Stimulated activated CD4-positive, alpha-beta T cell treated with anti-CD3 and anti-CD28 coated beads, TNF-alpha, amount 100 ng/mL, for 48 hours (primary cell): Measurements from ENCODE around the gene F2RL3.

ENCODE experiments used
- DNase-seq, 3 donors: peaks; one replicate each; pipeline ENCODE4 v3.0.0-alpha.2; 2020; ENCODE audit warnings: low read depth in 3 of 3

F2RL3 gene

DNA sequence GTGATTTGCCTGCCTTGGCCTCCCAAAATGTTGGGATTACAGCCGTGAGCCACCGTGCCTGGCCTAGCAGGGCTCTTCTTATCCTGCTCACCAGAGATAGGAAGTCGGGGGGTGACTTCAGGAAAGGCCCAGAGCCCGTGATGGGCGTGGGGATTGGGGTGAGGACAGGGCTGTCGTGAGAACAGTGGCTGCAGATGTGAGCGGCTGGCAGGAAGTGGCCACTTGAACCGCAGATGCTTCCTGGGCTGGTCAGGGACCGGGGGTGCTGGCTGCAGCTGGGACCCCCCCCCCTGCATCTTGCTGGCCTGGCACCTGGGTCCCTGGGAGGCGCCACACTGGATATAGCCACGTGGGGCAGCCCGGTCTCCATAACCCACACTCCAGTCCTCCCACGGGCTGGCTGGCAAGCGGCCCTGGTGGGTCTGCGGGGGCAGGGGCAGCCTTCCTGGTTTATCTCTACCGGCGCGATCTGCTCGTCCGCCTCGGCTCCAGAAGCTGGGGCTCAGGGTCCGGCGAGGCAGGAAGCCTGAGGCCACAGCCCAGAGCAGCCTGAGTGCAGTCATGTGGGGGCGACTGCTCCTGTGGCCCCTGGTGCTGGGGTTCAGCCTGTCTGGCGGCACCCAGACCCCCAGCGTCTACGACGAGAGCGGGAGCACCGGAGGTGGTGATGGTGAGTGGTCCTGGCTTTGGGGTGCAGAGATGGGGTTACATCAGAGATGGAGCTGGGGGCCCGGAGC lies at the start of gene F2RL3:
TSS of gene F2RL3 (plus strand) at position 371 of the 737 bp plus-strand sequence. CDS start at position 562, 191 bp downstream.
- no peak for DNase-seq

DNA sequence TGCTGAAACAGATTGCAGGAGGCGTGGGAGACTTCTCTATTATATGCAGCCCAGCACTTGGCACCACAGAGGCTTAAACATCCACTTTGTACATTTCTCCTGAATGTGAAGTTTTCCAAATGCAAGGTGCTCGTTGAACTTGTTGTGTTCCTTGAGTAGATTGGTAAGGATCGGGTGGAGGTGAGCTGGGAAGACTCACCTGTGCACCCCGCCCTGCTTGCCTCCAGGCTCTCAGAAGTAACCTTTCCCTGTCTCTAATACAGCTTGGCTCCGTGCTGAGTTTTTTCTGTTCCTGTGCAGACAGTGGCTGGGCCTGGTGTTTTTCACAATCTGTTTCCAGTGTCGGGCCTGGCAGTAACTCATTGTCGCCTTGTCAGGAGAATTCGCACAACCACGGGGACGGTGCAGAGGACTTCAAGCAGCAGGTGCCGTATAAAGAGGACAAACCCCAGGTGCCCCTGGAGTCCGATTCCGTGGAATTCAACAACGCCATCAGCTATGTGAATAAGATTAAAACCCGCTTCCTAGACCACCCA lies 47.3 kb upstream of the F2RL3 start:
- DNase-seq = no peak

DNA sequence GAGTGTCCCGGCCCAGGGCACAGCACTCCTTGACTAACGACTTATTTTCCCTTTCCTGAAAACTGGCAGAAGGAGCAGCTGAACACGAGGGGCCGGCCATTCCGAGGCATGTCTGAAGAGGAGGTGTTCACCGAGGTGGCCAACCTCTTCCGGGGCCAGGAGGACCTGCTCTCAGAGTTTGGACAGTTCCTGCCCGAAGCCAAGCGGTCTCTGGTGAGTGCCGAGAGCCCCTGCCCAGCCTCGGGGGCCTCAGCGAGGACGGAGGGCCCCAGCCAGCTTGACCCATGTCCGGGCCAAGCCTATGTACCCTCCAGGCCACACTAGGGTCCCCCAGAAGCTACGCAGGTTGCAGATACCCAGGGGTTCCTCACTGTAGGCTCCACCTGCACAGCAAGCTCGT lies 41.9 kb upstream of the F2RL3 start:
- no peak for DNase-seq

DNA sequence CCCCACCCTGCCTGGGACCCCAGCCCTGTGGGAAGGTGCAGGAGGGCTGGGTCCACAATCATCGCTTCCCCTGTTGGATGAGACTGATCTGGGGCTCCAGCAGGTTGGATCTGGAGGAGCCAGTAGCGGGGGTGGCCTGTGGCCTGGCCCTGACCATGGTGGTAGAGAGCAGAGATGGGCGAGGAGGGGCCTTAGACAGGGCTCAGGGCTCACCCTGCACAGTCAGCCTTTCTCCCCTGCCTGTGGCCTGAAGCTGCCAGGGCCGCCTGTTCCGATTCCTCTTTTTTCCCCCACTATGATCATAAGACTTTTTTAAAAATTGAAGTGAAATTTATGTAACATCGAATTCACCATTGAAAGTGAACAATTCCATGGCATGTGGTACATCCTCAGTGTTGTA lies 41.4 kb upstream of the F2RL3 start:
- no peak for DNase-seq

DNA sequence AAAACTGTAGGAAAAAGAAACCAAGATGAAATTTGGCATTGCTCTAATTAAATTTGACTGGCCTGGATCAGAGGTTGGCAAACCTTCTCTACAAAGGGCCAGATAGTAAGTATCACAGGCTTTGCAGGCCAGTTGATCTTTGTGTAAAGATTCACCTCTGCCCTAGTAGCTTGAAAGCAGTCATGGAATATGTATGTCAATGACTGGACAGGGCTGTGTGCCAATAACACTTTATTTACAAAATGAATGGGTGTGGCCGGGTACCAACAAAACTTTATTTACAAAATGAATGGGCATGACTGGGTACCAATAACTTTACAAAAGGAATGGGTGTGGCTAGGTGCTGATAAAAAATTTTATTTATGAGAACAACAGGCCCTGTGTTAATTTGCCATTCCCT lies 39.6 kb upstream of the F2RL3 start:
- no peak for DNase-seq

DNA sequence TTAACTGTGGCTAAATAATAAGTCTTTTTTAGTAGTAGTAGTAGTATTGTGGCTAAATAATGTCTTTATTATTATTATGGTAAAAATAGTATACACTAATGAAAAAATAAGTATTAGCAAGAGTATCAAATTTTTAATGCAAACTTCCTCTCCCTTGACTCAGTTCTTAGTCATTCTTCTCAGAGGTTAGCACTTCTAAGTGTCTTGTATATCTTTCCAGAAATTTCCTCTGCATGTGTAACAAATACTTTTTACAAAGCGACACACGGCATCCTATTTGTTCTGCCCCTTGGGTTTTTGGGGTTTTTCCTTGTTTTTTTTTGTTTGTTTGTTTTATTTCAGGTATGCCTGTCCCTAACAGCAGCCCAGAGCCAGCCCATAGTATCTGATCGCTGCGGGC lies 38.7 kb upstream of the F2RL3 start:
- no peak for DNase-seq

DNA sequence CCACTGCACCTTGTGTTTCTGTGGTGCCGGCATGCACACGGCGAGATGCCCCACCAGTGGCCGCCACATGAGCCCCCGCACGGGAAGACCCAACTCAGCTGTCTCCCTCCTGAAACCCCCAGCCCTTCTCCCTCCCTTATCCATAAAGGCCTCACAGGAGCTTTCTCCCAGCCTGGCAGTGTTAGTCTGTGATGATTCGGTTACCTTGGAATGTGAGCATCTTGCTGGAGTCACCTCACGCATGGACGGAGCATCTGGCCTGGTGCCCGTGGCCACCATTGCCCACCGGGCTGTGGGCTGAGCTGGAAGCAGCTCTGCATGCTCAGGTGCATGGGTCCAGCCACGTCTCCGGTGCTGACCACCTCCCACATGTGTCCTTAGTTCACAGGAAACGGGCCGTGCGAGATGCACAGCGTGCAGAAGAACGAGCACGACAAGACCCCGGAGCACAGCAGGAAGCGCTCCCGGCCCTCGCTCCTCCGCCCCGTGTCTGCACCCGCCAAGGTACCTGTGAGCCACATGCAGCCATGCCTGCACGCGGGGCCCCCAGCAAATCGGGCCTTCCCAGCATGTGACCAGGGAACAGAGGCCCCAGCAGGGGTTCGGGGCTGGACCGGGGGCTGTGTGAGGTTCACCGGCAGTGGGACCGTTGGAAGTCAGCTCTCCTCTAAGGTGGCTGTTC lies 37.6 kb upstream of the F2RL3 start:
- DNase-seq = no peak

DNA sequence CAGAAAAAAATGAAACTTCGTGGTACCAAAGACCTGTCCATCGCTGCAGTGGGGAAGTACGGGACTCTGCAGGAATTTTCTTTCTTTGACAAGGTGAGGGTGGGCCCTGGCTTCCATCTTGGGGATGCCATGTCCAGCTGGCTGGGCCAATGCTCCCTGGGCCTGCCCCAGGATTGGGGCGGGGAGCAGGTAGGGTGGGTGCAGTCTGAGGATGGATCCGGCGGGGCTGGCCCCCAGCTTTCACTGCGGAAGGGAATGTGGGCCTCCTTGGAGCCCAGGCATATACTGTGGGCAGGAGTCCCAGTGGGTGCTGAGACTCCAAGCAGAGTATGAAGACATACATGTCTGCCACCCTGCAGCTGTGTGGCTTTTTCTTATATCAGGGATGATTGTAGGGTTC lies 35.7 kb upstream of the F2RL3 start:
- no peak for DNase-seq

DNA sequence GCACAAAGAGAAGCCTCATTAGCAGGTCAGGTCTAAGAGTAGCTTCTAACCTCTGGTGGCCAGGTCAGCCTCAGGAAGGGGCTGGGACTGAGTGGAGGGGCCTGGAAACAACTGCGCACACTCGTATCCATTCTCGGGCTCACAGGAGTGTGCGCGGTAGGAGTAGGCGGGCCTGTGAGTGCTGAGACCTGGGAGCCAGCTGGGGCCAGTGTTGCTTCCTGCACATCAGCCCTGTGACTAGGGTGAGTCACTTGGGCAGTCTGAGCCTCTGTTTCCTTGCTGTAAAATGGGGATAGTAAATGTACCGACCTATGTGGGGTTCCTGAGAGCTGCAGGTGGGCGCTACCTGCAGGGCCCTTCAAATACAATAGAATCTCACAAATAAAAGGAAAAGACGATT lies 32.7 kb upstream of the F2RL3 start:
- no peak for DNase-seq

DNA sequence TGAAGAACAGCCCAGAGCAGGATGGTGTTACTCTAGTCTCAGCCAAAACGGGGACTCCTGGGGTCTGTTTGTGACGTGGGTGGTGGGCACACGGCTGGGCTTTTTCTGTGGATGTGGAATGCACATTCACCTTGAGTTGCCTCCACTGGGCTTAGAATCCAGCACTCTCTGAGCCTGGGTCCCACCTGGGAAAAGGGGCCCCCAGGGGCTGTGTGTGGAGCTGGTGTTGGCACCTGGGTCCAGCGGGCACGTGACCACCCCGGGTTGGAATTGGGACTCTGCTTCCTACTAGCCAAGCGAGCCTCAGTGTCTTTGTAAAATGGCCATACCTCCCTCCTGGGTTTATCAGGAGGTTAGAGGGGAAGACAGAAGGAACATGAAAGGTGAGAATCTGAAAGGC lies 29.2 kb upstream of the F2RL3 start:
- no peak for DNase-seq

DNA sequence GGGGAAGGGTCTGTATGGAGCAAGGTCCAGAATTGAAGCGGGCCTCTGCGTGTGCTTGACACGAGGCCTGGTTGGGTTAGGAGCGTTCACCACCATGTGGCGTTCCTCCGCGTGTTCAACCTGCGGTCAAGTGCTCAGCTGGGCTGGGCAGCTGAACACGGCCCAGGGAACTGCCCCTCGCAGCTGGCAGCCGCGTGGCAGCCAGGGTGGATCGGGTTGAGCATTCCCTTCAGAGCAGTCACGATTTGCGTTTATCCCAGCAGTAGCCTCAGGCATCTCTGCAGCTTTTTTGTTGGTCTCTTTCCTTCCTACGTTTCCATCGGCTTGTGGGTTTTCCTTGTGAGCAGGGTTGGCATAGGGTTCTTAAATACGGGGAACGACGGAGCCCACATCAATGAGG lies 28.7 kb upstream of the F2RL3 start:
- DNase-seq = no peak

DNA sequence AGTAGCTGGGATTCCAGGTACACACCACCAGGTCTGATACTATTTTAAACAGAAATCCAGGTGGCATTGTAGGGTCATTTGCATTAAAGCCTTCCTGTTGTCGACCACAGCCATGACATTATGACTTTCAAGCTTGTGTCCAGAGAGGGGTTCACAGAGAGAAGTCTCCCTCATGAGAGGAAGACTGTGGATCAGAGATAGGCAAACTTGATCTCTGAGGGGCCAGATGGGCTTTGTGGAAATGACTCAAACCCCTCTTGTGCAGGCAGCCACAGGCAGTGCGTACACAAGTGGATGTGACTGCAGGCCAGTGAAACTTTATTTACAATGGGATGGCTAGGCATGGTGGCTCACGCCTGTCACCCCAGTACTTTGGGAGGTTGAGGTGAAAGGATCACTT lies 27.8 kb upstream of the F2RL3 start:
- DNase-seq = no peak

DNA sequence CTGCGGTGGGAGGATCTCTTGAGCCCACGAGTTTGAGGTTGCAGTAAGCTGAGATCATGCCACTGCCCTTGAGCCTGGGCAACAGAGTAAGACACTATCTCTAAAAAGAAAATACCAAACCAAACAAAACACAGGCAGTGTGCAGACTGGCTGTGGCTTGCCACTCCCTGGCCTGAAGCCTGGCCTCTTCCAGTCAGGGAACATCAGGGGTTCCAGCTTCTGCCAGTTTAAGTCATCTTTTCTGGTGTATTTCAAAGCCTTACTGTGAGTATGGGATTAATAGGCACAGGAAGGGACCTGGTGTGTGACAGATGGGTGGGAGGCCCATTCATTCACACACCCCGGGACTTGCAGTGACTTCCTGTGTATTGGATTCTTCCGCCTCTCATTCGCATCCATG lies 27.0 kb upstream of the F2RL3 start:
- no peak for DNase-seq

DNA sequence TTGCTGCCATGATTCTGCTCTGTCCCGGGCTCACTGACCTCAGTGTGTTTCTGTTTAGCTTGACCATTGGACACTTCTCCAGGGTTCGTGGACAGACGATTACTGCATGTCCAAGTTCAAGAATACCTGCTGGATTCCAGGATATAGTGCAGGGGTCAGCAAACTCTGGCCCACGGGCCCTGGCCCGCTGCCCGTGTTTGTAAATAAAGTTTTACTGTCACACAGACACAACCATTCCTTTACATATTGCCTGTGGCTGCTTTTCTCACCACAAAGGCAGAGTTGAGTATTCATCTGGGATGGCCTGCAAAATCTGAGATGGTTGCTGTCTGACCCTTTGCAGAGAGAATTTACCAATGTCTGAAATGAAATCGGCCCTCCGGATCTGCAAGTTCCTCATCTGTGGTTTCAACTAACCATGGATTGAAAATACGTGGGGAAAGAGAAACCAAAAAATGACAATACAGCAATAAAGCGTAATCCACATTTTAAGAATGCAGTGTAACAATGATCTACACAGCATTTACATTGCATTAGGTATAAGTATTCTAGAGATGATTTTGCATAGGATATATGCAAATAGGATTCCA lies 25.9 kb upstream of the F2RL3 start:
- DNase-seq = no peak

DNA sequence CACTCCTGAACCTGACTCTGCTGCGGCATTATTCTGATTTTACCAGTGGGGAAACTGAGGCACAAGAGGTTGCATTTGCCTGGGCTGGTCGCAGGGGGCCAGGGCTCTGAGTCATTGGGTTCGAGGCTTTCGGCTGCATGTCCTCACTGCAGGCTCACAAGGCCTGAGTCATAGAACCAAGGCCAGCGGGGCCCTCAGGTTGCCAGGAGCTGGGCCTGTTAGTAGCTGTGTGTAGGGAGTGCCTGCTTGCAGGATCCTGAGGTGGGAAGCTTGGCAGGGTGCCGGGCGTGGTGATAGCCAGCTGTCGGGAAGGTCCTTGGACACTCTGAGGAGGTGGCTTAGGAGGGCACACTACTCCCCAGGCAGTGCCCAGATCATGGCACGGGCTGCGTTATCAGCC lies 21.6 kb upstream of the F2RL3 start:
- no peak for DNase-seq

DNA sequence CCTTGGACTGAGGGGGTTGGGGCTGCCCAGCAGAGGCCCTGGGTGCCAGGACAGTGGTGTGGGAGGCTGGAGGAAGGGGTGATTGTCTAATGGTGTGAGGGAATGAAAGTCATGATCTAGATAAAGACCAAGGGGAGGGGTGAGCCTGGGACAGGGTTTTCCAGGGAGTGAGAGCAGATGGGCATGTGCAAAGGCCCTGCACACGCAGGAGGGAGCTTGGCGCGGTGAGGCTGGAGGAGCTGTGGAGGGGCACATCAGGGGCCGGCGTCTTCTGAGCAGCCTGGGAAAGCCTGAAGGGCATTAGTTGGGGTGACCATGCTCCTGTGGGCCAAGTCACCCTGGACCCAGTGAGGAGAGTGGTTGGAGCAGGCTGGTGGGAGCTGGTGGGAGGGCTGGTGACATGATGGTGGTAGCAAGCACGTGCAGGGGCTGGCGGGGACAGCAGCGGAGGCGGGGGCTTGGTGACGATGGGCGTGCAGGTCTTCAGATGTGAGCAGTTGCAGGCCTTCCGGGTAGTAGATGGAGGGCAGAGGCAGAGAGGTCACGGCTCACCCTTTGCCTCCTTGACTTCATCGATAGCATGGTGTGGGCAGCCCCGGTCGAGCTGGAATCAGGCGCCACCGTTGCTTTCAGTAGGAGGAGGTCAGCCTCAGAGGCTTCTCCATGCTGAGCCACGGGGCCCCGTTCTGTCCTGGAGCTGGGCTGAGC lies 20.2 kb upstream of the F2RL3 start:
- no peak for DNase-seq

DNA sequence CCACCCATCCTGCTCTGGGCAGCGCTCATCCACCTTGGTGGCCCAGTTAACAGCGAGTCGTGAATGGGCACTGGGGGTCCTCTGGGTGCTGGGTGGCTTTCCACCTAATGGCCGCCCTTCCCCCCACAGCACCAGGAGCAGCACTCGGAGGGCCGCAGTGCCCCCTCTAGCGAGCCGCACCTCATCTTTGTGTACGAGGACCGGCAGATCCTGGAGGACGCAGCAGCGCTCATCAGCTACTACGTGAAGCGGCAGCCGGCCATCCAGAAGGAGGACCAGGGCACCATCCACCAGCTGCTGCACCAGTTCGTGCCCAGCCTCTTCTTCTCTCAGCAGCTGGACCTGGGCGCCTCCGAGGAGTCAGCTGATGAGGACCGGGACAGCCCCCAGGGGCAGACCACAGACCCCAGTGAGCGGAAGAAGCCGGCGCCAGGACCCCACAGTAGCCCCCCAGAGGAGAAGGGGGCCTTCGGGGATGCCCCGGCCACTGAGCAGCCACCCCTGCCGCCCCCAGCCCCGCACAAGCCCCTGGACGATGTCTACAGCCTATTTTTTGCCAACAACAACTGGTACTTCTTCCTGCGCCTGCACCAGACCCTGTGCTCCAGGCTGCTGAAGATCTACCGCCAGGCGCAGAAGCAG lies 19.3 kb upstream of the F2RL3 start:
- no peak for DNase-seq

DNA sequence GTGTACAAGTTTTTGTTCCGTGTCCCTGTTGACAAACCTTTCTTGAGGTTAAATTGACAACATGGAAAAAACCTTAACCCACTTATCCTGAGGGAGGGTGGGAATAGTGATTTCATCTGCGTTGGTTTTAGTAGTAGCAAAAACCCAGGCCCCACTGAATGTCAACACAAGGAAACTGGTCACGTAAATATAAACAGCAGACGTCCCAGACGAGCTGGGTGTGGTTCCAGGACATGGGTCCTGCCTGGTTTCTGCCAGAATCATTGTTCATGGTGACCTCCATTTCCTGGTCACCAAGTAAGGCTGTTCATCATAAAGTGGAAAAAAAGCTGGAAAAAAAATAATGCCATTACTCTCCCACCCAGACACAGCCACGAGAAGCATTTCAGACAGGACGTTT lies 16.9 kb upstream of the F2RL3 start:
- no peak for DNase-seq

DNA sequence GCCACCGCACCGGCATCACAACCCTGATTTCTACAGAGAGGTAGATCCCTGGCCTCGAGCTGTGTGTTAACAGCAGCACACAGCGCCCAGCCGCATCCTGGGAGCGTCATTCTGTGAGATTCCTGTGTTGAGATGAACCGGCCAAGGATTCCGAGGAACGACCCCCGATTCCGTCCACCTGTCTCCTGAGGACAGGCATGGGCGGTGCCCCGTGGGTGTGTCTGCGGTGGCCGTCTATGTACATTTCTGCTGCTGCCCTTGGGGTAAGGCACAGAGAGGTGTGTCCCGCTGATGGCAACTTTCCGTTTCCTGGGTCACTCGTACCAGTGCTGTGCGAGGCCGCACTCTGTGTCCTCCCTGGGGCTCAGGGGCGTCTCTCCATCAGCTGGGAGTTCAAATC lies 16.1 kb upstream of the F2RL3 start:
- DNase-seq = no peak

DNA sequence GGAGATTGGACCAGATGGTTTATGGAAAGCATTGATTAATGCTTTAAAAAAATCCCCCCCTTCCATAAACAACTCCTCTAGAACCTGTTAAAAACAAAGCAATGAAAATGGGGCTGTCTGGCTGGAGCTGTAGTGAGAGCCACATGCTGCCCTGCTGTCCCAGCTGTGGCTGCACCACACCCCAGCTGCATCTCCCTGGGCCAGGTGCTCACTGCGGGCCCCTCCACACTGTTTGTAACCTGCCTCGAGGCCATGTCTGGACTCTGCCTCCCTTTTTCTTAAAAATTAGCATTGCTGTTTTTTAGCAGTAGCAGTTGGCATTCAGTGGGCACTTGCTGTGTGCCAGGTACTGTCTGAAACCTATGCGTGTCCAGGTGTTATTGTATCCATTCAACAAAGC lies 15.2 kb upstream of the F2RL3 start:
- no peak for DNase-seq

DNA sequence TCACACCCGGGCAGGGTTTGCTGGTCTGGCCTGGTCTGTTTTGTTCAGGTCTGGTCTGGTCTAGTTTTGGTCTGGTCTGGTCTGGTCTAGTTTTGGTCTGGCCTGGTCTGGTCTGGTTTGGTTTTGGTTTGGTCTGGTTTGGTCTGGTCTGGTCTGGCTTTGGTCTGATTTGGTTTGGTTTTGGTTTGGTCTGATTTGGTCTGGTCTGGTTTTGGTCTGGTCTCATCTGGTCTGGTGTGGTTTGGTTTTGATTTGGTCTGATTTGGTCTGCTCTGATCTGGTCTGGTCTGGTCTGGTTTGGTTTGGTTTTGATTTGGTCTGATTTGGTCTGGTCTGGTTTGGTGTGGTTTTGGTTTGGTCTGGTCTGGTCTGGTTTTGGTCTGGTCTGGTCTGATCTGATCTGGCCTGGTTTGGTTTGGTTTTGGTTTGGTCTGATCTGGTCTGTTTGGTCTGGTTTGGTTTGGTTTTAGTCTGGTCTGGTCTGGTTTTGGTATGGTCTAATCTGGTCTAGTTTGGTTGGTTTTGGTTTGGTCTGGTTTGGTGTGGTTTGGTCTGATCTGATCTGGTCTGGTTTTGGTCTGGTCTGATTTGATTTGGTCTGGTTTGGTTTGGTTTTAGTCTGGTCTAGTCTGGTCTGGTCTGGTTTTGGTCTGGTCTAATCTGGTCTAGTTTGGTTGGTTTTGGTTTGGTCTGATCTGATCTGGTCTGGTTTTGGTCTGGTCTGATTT lies 14.4 kb upstream of the F2RL3 start:
- no peak for DNase-seq
